Measurements from ENCODE around the gene IRF6. TPM values are rescaled to one million over a fixed set of nuclear protein-coding genes. Genes with fewer than 3 reads are reported as not detected.

IRF6 gene
- total RNA-seq, 1 experiment from 2014 or later: 35.2 TPM

DNA sequence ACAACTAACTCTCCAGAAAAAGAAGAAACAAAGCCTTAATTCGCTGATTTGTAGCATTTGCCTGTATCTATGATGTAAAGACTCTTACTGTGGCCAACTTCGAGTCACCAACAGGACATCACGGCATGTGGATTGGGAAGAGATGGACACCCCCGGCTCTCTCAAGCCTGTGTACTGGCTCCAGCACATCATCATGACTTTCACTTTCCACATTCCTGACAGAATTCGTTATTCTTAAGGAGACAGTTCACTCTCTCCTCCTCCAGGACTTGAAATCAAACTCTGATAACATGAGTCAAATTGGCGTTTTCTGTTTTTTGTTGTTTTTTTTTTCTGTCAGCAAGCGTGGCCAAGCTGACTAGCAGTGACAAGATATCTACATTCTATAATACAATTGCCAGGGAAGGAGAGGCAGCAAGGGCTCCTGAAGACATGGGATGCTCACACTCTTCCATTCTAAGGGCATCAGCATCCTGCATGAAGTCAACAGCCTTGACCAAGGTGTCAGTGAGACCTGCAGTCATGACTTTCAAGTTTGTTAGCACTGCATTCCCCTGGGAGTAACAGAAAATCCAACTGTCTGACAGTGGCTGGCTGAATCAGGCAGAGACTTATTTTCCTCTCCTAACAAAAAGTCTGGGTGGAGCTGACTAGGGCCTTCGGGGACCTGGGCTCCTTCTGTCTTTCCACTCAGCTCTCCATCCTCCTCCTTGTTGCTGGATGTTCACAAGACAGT, 63.4 kb downstream of the IRF6 start:
- Histone ChIP-seq H3K9ac (ENCODE audit: low read length) (no peak overlapping the region), H3K4me3 (replicated peaks in 1 of 2; ENCODE audit: low read depth in 1 of 2, low read length in 2 of 2) (no peak overlapping the region), H3K9me3 (ENCODE audit: control insufficient read depth in 1 of 2, insufficient read depth in 1 of 2, low read depth in 1 of 2, low read length in 2 of 2) (no peaks in the 10 kb centered on the region), H4K20me1 (ENCODE audit: insufficient read depth) (no peaks in the 10 kb centered on the region), H3K36me3 (ENCODE audit: control insufficient read depth in 1 of 2, insufficient read depth in 2 of 2, low read length in 2 of 2) (no peaks in the 10 kb centered on the region), H3K9me2 (ENCODE audit: insufficient read depth) (no peaks in the 10 kb centered on the region), H3K27me3 (ENCODE audit: insufficient read depth, low read length) (no peaks in the 10 kb centered on the region), H3K27ac (ENCODE audit: low read depth, low read length) (no peak overlapping the region), H2AFZ (ENCODE audit: low read depth, low read length, poor library complexity, severe bottlenecking) (no peak overlapping the region), H3K79me2 (ENCODE audit: insufficient read depth, low read length) (no peaks in the 10 kb centered on the region), H3K4me1 (ENCODE audit: control insufficient read depth in 1 of 2, insufficient read depth in 2 of 2, low read length in 2 of 2) (peaks cover 0 to 3% of the 10 kb centered on the region in 2 experiments; a peak in 1 of 4 replicates), H3K4me2 (ENCODE audit: low read length) (no peak overlapping the region)
- ChIA-PET RAD21 (ENCODE audit: low non-redundant PET in 1 of 2, low total read pairs in 2 of 2, uncharacterized antibody in 2 of 2, unreplicated experiment in 2 of 2) (no interaction called here), CTCF (no interaction called here), POLR2A (no interaction called here)
- ATAC-seq (no peak), DNase-seq (ENCODE audit: low read depth, low spot score) (no peak)
- intact Hi-C loops (cut with micrococcal nuclease): no loop called here
- no TSS peak for BruUV-seq (replicated peaks)
- TF ChIP-seq POLR2A (IDR thresholded peaks at IDR 0.05; ENCODE audit: borderline replicate concordance, extremely low read depth, insufficient read depth, insufficient read length) (no peak), RAD21 (IDR thresholded peaks at IDR 0.05; ENCODE audit: low read depth) (no peak), SRF (IDR thresholded peaks at IDR 0.05; ENCODE audit: low read depth) (no peak), ELF1 (IDR thresholded peaks at IDR 0.05; ENCODE audit: borderline replicate concordance, low read depth) (no peak), MAX (IDR thresholded peaks at IDR 0.05) (no peak), YY1 (IDR thresholded peaks at IDR 0.05; ENCODE audit: extremely low read depth, insufficient replicate concordance, low read depth, low read length) (no peak), JUND (IDR thresholded peaks at IDR 0.05) (no peak), EGR1 (IDR thresholded peaks at IDR 0.05; ENCODE audit: low read depth) (no peak), ZFX (IDR thresholded peaks at IDR 0.05) (no peak), SP1 (IDR thresholded peaks at IDR 0.05; ENCODE audit: low read depth) (no peak), FOSL1 (IDR thresholded peaks at IDR 0.05; ENCODE audit: low read depth) (no peak), ZNF274 (IDR thresholded peaks at IDR 0.05; ENCODE audit: low read depth, low read length) (no peak)
- TF ChIP-seq, protein P1, sequence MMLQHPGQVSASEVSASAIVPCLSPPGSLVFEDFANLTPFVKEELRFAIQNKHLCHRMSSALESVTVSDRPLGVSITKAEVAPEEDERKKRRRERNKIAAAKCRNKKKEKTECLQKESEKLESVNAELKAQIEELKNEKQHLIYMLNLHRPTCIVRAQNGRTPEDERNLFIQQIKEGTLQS (IDR thresholded peaks at IDR 0.05): no peak
